ENCODE results near the gene POLR2J2.
"Not testable (repeated sequence)": the region's sequence is repeated elsewhere in the genome, so short reads cannot be mapped to it uniquely, and the experiment has no call there.

The POLR2J2 gene

DNA sequence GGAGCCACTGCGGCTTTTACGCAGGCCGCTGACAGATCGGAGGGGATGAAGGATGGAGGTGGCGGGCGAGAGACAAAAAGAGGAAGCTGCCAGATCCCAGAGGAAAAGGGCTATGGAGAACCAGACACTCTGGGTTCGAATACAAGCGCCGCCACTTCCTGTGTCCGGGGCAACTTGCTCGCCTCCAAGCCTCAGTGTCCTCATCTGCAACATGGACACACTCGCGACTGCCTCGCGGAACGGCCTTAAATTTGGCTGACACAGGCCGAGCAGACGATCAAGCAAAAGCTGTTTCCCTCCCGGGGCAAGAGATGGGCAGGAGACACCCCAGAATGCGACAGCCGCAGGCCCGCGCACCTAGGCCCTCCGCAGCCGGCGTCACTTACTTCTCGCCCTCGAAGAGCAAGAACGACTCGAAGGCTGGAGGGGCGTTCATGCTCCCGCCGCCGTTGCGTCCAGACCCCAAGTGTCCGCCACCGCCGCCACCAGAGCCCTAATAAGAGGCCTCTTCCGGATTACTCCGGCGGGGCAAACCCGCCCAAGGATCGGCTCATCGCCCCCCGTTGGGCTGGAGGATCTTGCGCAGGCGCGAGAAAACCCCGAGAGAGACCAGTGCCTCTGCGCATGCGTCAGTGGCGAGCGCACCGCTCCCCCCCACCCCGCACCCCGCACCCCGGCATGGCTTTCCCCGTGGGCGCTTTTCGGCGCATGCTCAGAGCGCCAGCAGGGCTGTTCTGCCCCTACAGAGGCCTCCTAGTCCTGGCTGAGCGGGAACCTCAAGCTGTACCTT lies at the start of gene POLR2J2:
POLR2J2 (minus strand) TSS at position 498 of the 790 bp plus-strand sequence; CDS start at position 436, 62 bp downstream.
- not testable (repeated sequence) for DNase-seq (ENCODE audit: low read depth in 2 of 2)

DNA sequence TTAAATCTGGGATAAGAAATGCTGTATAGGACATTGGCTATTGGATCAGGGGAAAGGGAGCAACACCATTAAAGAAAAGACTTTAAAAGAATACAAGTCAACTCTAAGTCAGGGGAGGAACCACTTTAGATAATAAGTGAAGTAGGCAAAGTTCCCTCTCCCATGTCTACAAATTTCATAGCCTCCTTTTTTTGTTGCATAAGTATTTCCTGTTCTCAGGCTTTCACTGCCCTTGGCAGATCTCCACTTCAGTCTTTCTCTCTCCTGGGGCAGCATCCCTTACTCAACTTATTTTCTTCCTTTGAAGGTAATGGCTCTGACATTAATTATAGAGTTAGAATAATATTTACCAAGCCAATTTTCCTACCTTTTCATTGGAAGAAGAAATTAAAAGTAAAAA lies 47.0 kb upstream of the POLR2J2 start:
- not testable (repeated sequence) for DNase-seq (ENCODE audit: low read depth in 2 of 2)

DNA sequence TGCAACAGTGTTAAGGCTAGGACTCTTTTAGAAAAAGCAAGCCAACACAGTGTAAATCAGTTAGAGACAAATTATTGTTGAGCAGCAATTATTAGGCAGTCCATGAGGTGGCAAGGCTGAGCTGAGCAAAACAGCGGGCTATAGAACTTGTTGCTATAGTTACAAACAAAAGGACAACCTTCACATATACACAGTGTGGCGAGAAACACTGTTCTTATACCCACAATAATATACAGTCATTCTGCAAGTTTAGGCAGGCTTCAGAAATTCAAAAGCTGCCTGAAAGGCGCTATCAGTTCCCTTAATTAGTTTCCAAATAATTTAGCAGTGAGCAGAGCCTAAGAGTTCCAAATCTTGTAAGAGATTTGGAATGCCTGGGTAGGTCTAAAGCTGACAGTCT lies 44.3 kb upstream of the POLR2J2 start:
- DNase-seq (ENCODE audit: low read depth in 2 of 2) = not testable (repeated sequence)

DNA sequence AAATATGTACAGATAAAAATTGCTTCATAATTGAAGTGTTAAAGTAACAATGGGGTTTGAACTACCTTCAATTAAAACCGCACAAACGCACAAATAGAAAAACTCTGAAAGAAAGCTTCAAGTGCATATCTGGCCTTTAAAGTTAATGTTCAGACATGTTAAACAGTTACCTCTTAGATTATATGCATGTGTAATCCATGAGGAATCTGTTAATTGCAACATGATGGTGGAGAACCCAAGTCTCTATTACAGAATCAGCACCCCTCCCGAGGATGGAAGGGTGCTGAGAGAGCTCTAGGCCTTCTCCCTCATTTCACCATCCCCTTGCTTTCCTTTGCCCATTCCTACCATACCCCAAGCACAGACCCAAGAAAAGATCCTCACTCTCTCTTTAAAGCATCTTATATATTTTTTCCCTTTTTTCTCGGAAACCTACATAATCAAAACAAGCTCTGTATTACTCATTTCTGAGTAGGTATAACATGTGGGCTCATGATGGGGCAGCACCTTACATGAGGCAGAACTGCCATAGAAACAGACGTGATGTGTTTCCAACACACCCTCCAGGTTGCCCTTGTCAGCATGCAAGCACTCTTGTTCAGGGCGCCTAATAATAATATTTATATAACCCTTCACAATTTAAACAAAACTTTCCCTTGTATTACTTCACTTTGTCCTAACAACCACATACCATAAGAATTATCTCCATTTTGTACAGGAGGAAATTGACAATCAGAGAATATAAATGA lies 43.5 kb upstream of the POLR2J2 start:
- DNase-seq (ENCODE audit: low read depth in 2 of 2) = not testable (repeated sequence)

DNA sequence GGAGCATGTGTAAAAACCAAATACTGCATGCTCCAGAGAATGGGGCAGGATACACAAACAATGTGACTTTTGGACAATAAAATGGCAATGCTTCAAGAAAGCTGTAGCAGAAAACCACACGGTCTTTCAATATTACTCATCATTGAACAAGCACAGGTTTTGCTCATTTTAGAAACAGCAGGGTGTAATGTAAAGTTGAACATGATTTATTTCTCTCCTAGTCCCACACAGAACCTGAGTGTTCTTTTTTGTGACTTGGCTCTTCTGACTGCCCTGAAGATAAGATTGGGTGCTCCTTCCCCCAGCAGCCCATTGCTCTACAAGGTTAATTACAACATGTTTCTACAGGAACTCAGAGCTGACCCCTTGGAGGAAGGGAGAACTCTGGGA lies 42.2 kb upstream of the POLR2J2 start:
- DNase-seq (ENCODE audit: low read depth in 2 of 2) = not testable (repeated sequence)

- not testable (repeated sequence) for DNase-seq (ENCODE audit: low read depth in 2 of 2)
These were observed 41.7 kb upstream of the POLR2J2 start for GRCh38 chr7:102713011-102713690.

- not testable (repeated sequence) for DNase-seq (ENCODE audit: low read depth in 2 of 2)
These were observed 27.7 kb upstream of the POLR2J2 start for GRCh38 chr7:102698962-102699750.

- not testable (repeated sequence) for DNase-seq (ENCODE audit: low read depth in 2 of 2)
These were observed 26.4 kb upstream of the POLR2J2 start for GRCh38 chr7:102697642-102698512.

- DNase-seq (ENCODE audit: low read depth in 2 of 2) = not testable (repeated sequence)
These were observed 24.5 kb upstream of the POLR2J2 start for GRCh38 chr7:102696009-102696408.

GRCh38 chr7:102695033-102695552 lies 23.6 kb upstream of the POLR2J2 start:
- not testable (repeated sequence) for DNase-seq (ENCODE audit: low read depth in 2 of 2)

- not testable (repeated sequence) for DNase-seq (ENCODE audit: low read depth in 2 of 2)
These were observed 22.5 kb upstream of the POLR2J2 start for GRCh38 chr7:102694008-102694407.

GRCh38 chr7:102690602-102691001 lies 19.1 kb upstream of the POLR2J2 start:
- not testable (repeated sequence) for DNase-seq (ENCODE audit: low read depth in 2 of 2)

DNA sequence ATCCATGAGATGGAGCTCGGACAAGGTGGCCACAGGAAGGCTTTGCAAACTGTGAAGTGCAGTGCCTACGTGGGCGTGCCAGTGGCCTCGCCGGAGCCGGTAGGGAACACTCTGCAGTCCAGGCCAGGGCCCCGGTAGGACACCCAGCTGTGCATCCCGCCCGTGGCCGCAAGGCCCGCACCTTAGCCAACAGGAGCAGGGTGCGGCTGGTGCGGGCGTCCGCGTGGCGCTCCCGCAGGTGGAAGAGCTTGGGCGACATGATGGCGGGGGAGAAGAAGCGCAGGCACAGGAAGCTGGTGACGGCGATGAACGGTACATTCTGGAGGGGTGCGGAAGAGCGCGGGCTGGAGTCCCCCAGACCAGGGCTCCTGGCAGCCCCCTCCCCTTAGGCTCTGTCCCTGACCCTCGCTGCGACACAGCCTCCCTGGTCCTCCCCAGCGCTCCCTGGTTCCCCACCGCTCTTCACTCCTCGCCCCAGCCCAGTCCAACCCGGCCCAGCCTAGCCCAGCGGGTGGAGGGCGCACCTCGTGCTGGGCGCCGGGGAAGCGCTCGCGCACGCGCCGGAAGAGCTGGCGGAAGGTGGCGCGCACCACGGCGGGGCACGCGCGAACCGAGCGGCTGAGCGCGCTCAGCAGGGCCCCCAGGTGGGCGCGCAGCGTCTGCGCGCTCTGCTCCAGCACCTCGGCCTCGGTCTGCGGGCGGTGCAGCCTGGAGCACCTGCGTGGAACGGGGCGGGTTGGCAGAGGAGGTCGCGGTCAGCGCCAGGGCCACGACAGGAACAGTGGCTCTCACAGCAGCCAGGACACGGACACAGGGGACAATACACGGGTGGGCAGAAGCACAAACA lies 18.2 kb upstream of the POLR2J2 start:
- DNase-seq (ENCODE audit: low read depth in 2 of 2) = peak in 1 of 2 donors; percentile 14

GRCh38 chr7:102688299-102689036 lies 17.0 kb upstream of the POLR2J2 start:
- not testable (repeated sequence) for DNase-seq (ENCODE audit: low read depth in 2 of 2)

GRCh38 chr7:102682560-102682959 lies 11.1 kb upstream of the POLR2J2 start:
- not testable (repeated sequence) for DNase-seq (ENCODE audit: low read depth in 2 of 2)

GRCh38 chr7:102680780-102681179 lies 9.3 kb upstream of the POLR2J2 start:
- not testable (repeated sequence) for DNase-seq (ENCODE audit: low read depth in 2 of 2)

DNA sequence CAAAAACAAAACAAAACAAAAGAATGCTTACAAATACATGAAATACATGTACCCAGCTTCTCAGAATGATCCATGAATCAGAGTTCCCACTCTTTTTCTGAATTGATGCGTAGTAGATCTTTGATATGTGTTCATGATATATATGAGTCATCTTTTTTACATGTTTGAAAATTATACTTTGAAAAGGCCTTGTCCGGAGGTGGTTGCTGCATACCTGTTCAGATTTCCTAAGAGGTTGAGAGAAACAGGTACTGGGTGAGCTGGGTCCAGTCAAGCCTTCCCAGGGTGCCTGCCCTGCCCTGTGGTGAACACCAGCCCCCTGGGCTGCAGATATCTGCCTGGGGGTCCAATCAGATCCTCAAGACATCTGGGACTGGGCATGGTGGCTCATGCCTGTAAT lies 4.1 kb upstream of the POLR2J2 start:
- DNase-seq (ENCODE audit: low read depth in 2 of 2) = not testable (repeated sequence)

- not testable (repeated sequence) for DNase-seq (ENCODE audit: low read depth in 2 of 2)
These were observed 2.1 kb upstream of the POLR2J2 start for GRCh38 chr7:102673447-102674067.

All from stimulated activated CD4-positive, alpha-beta T cell treated with anti-CD3 and anti-CD28 coated beads, Interleukin-1b, Interleukin-23, amount 100 ng/mL, for 4 hours (primary cell).